ENCODE measurements around the gene UQCRC1. TPM values are rescaled to one million over a fixed set of nuclear protein-coding genes. Genes with fewer than 3 reads are reported as not detected.

Gene UQCRC1
- total and polyA plus RNA-seq, 8 donors = 148 to 203 (median 166) TPM

DNA sequence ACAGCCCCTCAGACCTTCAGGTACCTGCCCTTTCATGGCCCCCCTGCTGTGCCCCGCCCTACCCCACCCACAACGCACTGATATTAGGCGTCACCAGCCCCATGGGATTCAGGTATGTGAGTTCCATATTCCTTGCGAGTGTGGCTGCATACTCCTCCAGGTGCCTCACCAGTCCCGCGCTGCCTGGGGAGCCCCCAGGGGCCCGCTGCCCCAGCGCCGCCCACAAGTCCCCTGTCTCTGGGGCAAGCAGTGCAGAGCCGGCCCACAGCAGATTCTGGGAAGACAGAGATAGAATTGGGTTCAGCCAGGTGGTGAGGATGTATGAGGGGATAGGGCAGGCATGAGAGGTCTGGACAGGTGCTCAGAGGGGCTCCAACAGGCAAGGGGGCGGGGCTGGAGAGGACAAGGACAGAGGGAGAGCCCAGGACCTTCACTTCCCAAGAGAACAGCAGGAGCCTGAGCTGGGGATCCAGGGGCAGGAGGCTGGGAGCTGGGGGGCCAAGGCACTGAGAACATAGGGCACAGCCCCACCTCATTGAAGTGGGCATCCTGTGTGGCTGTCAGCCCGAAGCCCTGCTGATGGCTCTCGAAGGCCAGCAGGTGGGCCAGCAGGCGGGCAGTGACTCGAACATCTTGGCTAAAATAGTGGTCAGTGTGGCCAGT lies 38.9 kb upstream of the UQCRC1 start:
- TF ChIP-seq, protein P1, sequence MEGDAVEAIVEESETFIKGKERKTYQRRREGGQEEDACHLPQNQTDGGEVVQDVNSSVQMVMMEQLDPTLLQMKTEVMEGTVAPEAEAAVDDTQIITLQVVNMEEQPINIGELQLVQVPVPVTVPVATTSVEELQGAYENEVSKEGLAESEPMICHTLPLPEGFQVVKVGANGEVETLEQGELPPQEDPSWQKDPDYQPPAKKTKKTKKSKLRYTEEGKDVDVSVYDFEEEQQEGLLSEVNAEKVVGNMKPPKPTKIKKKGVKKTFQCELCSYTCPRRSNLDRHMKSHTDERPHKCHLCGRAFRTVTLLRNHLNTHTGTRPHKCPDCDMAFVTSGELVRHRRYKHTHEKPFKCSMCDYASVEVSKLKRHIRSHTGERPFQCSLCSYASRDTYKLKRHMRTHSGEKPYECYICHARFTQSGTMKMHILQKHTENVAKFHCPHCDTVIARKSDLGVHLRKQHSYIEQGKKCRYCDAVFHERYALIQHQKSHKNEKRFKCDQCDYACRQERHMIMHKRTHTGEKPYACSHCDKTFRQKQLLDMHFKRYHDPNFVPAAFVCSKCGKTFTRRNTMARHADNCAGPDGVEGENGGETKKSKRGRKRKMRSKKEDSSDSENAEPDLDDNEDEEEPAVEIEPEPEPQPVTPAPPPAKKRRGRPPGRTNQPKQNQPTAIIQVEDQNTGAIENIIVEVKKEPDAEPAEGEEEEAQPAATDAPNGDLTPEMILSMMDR (IDR thresholded peaks at IDR 0.05) = no peak
- intact Hi-C loops (cut with DNase I) = no loop called here
- DNase-seq = no peak
- H3K4me1 ChIP-seq = no peaks in the 10 kb centered on the region
- no peak overlapping the region for H3K4me3 ChIP-seq
- H3K27me3 ChIP-seq = no peaks in the 10 kb centered on the region
- no peaks in the 10 kb centered on the region for H3K9me3 ChIP-seq
- H3K36me3 ChIP-seq = no peaks in the 10 kb centered on the region
- no peak overlapping the region for H3K27ac ChIP-seq
- no peak for ATAC-seq

DNA sequence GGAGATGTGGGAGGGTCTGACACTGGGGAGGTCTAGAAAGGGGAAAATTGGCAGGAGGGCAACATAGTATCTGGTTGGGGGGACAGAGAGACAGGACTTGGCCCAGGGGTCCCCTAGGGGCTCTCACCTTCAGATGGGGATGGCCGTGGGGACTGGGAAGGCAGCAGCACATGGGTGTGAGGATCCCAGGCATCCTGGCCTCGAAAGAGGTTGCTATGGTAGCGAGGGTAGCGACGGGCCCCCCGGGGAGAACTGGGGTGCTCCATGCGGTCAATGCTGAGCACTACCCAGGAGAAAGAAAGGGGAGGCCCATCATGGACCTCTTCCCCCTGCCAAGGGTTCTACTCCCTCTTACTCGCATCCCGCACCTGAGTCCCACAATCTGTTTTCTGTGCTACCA lies 38.3 kb upstream of the UQCRC1 start:
- Histone ChIP-seq H3K36me3 (no peaks in the 10 kb centered on the region), H3K4me3 (no peak overlapping the region), H3K27ac (no peak overlapping the region), H3K4me1 (no peaks in the 10 kb centered on the region), H3K9me3 (no peaks in the 10 kb centered on the region), H3K27me3 (no peaks in the 10 kb centered on the region)
- DNase-seq (no peak), ATAC-seq (no peak)
- intact Hi-C loops (cut with DNase I) = no loop called here
- TF ChIP-seq, protein P1 (IDR thresholded peaks at IDR 0.05) = no peak

DNA sequence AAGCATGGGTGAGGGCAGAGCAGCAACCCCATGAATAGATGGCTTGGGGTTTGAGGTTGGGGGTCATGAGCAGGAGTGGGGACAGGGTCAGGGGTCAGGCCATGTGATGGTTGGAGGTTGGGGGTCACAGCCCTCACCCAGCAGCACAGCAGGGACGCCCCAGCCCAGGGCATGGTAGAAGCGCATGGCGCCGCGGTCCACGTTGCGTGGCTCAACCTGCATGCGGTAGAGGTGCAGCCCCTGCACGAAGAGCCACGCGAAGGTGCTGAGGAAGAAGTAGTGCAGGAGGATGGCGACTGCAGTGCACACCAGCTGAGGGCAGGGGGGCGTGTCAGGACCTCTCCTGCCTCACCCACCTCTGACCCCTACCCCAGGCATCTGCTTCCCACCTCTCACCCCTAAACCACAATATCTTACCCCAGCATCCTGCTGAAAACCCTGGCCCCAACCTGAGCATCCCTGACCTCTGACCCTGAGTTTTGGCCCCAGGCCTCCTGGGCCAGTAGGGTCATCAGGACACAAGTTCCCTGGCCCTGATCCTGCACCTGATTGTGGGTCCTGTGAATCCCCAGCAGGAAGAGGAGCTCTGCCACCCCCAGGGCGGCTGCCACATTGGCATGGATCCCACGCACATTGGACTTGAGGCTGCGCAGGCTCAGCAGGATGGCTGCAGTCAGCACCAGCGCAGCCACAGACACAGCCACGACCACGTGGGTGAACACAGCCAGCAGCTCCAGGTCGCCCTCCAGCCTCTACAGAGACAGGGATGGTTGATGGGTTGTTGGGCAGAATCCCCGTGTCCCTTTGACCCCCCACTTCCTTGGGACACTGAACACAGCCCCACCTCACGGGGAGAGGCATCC lies 35.7 kb upstream of the UQCRC1 start:
- no peak for ATAC-seq
- Histone ChIP-seq H3K4me3 (no peak overlapping the region), H3K36me3 (no peaks in the 10 kb centered on the region), H3K27me3 (no peaks in the 10 kb centered on the region), H3K9me3 (no peaks in the 10 kb centered on the region), H3K4me1 (no peaks in the 10 kb centered on the region), H3K27ac (no peak overlapping the region)
- intact Hi-C loops (cut with DNase I) = no loop called here
- TF ChIP-seq, protein P1 (IDR thresholded peaks at IDR 0.05) = no peak
- no peak for DNase-seq

DNA sequence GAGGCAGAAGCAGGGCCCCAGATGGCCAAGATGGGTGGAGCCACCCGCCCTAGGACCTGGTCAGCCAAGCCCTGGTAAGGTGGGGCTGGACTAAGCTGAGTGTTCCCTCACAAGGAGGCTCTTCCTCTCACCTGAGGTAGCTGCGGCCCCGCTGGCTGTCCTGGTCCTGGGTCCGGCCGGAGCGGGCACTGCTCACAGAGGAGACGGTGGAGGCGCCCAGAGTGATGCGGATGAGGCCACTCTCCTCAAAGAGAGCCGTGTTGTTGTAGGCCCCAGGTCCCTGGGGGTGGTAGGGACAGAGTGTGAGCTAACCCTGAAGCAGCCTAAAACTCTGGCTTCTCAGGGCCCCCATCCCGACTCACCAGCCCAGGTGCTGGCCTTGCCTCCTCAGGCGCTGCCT lies 33.2 kb upstream of the UQCRC1 start:
- no peaks in the 10 kb centered on the region for H3K27me3 ChIP-seq
- no peak for ATAC-seq
- no peaks in the 10 kb centered on the region for H3K4me1 ChIP-seq
- DNase-seq = no peak
- no peaks in the 10 kb centered on the region for H3K9me3 ChIP-seq
- intact Hi-C loops (cut with DNase I) = no loop called here
- H3K4me3 ChIP-seq = no peak overlapping the region
- no peaks in the 10 kb centered on the region for H3K36me3 ChIP-seq
- H3K27ac ChIP-seq = no peak overlapping the region
- TF ChIP-seq, protein P1 (IDR thresholded peaks at IDR 0.05) = no peak

DNA sequence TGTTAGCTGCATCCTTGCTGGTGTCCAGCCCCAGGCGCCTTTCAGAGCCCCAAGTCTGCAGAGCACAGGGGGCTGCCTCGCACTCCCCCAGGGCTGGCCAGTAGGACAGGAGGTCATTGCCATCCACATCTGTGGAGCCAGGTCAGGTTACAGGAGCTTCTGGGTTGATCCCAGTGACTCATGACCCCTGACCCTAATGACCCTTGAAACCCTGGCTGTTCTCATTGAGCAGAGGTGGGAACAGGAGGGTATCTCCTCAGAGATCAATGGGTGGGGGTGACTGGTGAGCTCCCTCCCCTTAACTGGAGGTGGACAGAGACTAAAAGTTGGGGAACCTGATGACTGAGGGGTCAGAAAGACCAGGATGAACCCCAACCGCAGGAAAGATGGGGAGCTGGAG lies 31.9 kb upstream of the UQCRC1 start:
- no peak overlapping the region for H3K4me3 ChIP-seq
- TF ChIP-seq, protein P1 (IDR thresholded peaks at IDR 0.05) = no peak
- intact Hi-C loops (cut with DNase I) = no loop called here
- DNase-seq = no peak
- H3K27me3 ChIP-seq = no peaks in the 10 kb centered on the region
- ATAC-seq = no peak
- peaks cover 2% of the 10 kb centered on the region in 2 donors for H3K4me1 ChIP-seq
- H3K9me3 ChIP-seq = no peaks in the 10 kb centered on the region
- H3K36me3 ChIP-seq = no peaks in the 10 kb centered on the region
- H3K27ac ChIP-seq = no peak overlapping the region
